ENCODE measurements around the gene TUT7.

Gene TUT7

GRCh38 chr9:86341007-86341491 lies 13.2 kb downstream of the TUT7 start:
- Histone ChIP-seq H3K4me3 (ENCODE audit: low read depth, low read length) (no peak overlapping the region), H3K9me3 (ENCODE audit: control insufficient read depth, insufficient read depth, low read depth, low read length) (no peaks in the 10 kb centered on the region), H3K36me3 (ENCODE audit: control insufficient read depth in 2 of 2, insufficient read depth in 1 of 2, low read length in 2 of 2) (peaks cover 23 to 78% of the 10 kb centered on the region in 2 experiments), H3K27ac (ENCODE audit: extremely low read depth, low read depth, low read length) (no peak overlapping the region), H3K4me1 (ENCODE audit: control insufficient read depth, insufficient read depth, low read length) (no peaks in the 10 kb centered on the region; the same call in 1 of the 2 replicates)
- TF ChIP-seq ZNF416 (tag by site-specific recombination; IDR thresholded peaks at IDR 0.05) (no peak), ZBTB10 (tag by site-specific recombination; IDR thresholded peaks at IDR 0.05) (no peak), HOXC10 (CRISPR knock-in tag; IDR thresholded peaks at IDR 0.05) (no peak), PRDM6 (tag by site-specific recombination; IDR thresholded peaks at IDR 0.05) (no peak), ZNF626 (tag by site-specific recombination; IDR thresholded peaks at IDR 0.05) (no peak), ZNF701 (tag by site-specific recombination; IDR thresholded peaks at IDR 0.05) (no peak), ZNF645 (tag by site-specific recombination; IDR thresholded peaks at IDR 0.05) (no peak), ZFP41 (tag by site-specific recombination; IDR thresholded peaks at IDR 0.05; ENCODE audit: borderline replicate concordance) (no peak), MEIS1 (CRISPR knock-in tag; IDR thresholded peaks at IDR 0.05; ENCODE audit: borderline replicate concordance) (no peak), ZNF350 (tag by site-specific recombination; IDR thresholded peaks at IDR 0.05) (no peak), ZNF248 (tag by site-specific recombination; IDR thresholded peaks at IDR 0.05) (no peak), ZNF2 (tag by site-specific recombination; IDR thresholded peaks at IDR 0.05) (no peak)
- ChIA-PET POLR2A (no interaction called here), CTCF (interaction anchor here (1.0 kb wide), 1 partner anchor 72 kb away, joined by 4 read pairs; no protein-coding TSS in a partner anchor)

- H3K4me1 ChIP-seq (ENCODE audit: control insufficient read depth, insufficient read depth, low read length): no peaks in the 10 kb centered on the region; the same call in 1 of the 2 replicates
- H3K9me3 ChIP-seq (ENCODE audit: control insufficient read depth, insufficient read depth, low read depth, low read length): no peaks in the 10 kb centered on the region
- ChIA-PET CTCF (interaction anchor here (0.6 kb wide), 1 partner anchor 56 kb away, joined by 3 read pairs; no protein-coding TSS in a partner anchor), POLR2A (no interaction called here)
- H3K36me3 ChIP-seq (ENCODE audit: control insufficient read depth in 2 of 2, insufficient read depth in 1 of 2, low read length in 2 of 2): peaks cover 19 to 78% of the 10 kb centered on the region in 2 experiments
- no peak overlapping the region for H3K4me3 ChIP-seq (ENCODE audit: low read depth, low read length)
- no peak for TF ChIP-seq ZBTB8A (tag by site-specific recombination; IDR thresholded peaks at IDR 0.05)
- TF ChIP-seq ZNF157 (tag by site-specific recombination; IDR thresholded peaks at IDR 0.05): no peak
- peak; percentile 88 for TF ChIP-seq ATF2 (tag by site-specific recombination; IDR thresholded peaks at IDR 0.05; ENCODE audit: low read depth)
- H3K27ac ChIP-seq (ENCODE audit: extremely low read depth, low read depth, low read length): no peak overlapping the region
Observed at GRCh38 chr9:86340356-86341006, 13.7 kb downstream of the TUT7 start.
